ENCODE data around the gene TPP1. TPM values are rescaled to one million over a fixed set of nuclear protein-coding genes. Genes with fewer than 3 reads are reported as not detected.

TPP1 gene
- polyA plus RNA-seq, 2 of the 4 experiments (the other 2 are of a cell fraction), result 41.6 to 53.2 TPM

GRCh38 chr11:6572215-6572614 is 47.0 kb downstream of the TPP1 start (continued):
- TF ChIP-seq PBX3 (IDR thresholded peaks at IDR 0.05) (no peak), RCOR1 (IDR thresholded peaks at IDR 0.05; ENCODE audit: low read depth, low read length) (no peak), BHLHE40 (IDR thresholded peaks at IDR 0.05; ENCODE audit: low read depth, low read length) (no peak), MAX (IDR thresholded peaks at IDR 0.05) (no peak), POLR2A (IDR thresholded peaks at IDR 0.05; ENCODE audit: low read length) (no peak)

GRCh38 chr11:6571434-6572008 is 47.7 kb downstream of the TPP1 start:
- TF ChIP-seq BCL3 (IDR thresholded peaks at IDR 0.05), result no peak
- no peak for TF ChIP-seq RAD21 (conservative IDR thresholded peaks at IDR 0.05 in 1 of 2, IDR thresholded peaks at IDR 0.05 in 1 of 2)
- TF ChIP-seq TP53 (CRISPR knock-in tag; IDR thresholded peaks at IDR 0.05), result no peak
- TF ChIP-seq RFX5 (IDR thresholded peaks at IDR 0.05), result no peak
- no peak for TF ChIP-seq MAX (IDR thresholded peaks at IDR 0.05)
- TF ChIP-seq E2F6 (IDR thresholded peaks at IDR 0.05; ENCODE audit: borderline replicate concordance, low read depth), result no peak

GRCh38 chr11:6570691-6571427 is 48.4 kb downstream of the TPP1 start:
- no peak overlapping the region for H3K4me2 ChIP-seq
- H3K4me1 ChIP-seq, result peaks cover 6% of the 10 kb centered on the region; the same call in 2 of the 3 replicates
- TF ChIP-seq GATA3 (IDR thresholded peaks at IDR 0.05; ENCODE audit: borderline replicate concordance) (no peak), JUN (IDR thresholded peaks at IDR 0.05) (no peak), HOXB13 (CRISPR knock-in tag; IDR thresholded peaks at IDR 0.05; ENCODE audit: low read depth) (no peak), EHMT2 (IDR thresholded peaks at IDR 0.05; ENCODE audit: low read depth) (no peak), ZSCAN20 (CRISPR knock-in tag; IDR thresholded peaks at IDR 0.05) (no peak), FOSL2 (IDR thresholded peaks at IDR 0.05) (no peak), FOSL2 (CRISPR knock-in tag; IDR thresholded peaks at IDR 0.05) (no peak), REST (IDR thresholded peaks at IDR 0.05) (no peak), CHD2 (IDR thresholded peaks at IDR 0.05; ENCODE audit: low read length, partially characterized antibody) (no peak), ZC3H11A (IDR thresholded peaks at IDR 0.05) (no peak), HES2 (IDR thresholded peaks at IDR 0.05) (no peak), ESRRA (IDR thresholded peaks at IDR 0.05; ENCODE audit: borderline replicate concordance, low read length) (no peak), SMC3 (IDR thresholded peaks at IDR 0.05) (no peak)
- ATAC-seq (no peak), FAIRE-seq (no peak), DNase-seq (ENCODE audit: low read depth in 1 of 2, low spot score in 1 of 2) (no peak)
- 94% methylated on average over 51 of the region's 62 CpGs for WGBS (ENCODE audit: missing lambda C conversion rate)
- H3K4me3 ChIP-seq, result no peak overlapping the region
- no peaks in the 10 kb centered on the region for H3K9me3 ChIP-seq
- ChIA-PET POLR2A (no interaction called here), CTCF (interaction anchor here (1.1 to 2.8 kb wide), 4 partner anchors 8 to 113 kb away, joined by 3 to 6 read pairs (median 4); partner anchors contain the start of gene MRPL17)
- H3K27ac ChIP-seq, result no peak overlapping the region

More at GRCh38 chr11:6571434-6572008, 47.7 kb downstream of the TPP1 start:
- Histone ChIP-seq H3K27ac (no peak overlapping the region), H3K4me1 (peaks cover 6% of the 10 kb centered on the region; the same call in 2 of the 3 replicates), H3K9me3 (no peaks in the 10 kb centered on the region), H3K4me3 (no peak overlapping the region), H3K4me2 (no peak overlapping the region)
- FAIRE-seq (no peak), DNase-seq (ENCODE audit: low read depth in 1 of 2, low spot score in 1 of 2) (no peak), ATAC-seq (no peak)
- CTCF ChIA-PET, result interaction anchor here (1.1 to 2.8 kb wide), 3 partner anchors 8 to 42 kb away, joined by 3 to 6 read pairs (median 3); no protein-coding TSS in a partner anchor
- 87% methylated on average over 19 of the region's 22 CpGs for WGBS (ENCODE audit: missing lambda C conversion rate)
- POLR2A ChIA-PET, result no interaction called here
